Transverse colon (tissue), 4 donors: ENCODE data around the gene DNAI2. TPM values are rescaled to one million over a fixed set of nuclear protein-coding genes. Genes with fewer than 3 reads are reported as not detected.

Experiments used
- DNase-seq: peaks from one replicate; pipeline ENCODE4 v3.0.0-alpha.2; 2019
- H3K27ac ChIP-seq, 4 donors: fragments of 200-600 bp; sonication (generic); 2 replicates each; pipeline ENCODE4 v1.5.1; 2016 to 2018; ENCODE audit warnings: inconsistent platforms in 4 of 4
- H3K27me3 ChIP-seq: fragments of 200-600 bp; sonication (generic); 2 replicates; pipeline ENCODE4 v1.5.1; 2017; ENCODE audit warnings: inconsistent platforms
- H3K36me3 ChIP-seq, 4 donors: fragments of 200-600 bp; sonication (generic); 2 replicates each; pipeline ENCODE4 v1.5.1; 2017 to 2019; ENCODE audit warnings: inconsistent platforms in 4 of 4
- H3K4me1 ChIP-seq, 4 donors: fragments of 200-600 bp; sonication (generic); 2 replicates each; pipeline ENCODE4 v1.5.1; 2017 to 2020; ENCODE audit warnings: inconsistent platforms in 4 of 4
- H3K4me3 ChIP-seq, 4 donors: fragments of 200-600 bp; sonication (generic); 1 replicate in 1 of 4; 2 replicates in 3 of 4; pipeline versions ENCODE4 v1.5.1 to v1.6.1; 2017 to 2019; ENCODE audit warnings: inconsistent platforms in 4 of 4
- H3K9me3 ChIP-seq, 2 donors: fragments of 200-600 bp; sonication (generic); 2 replicates each; pipeline ENCODE4 v1.5.1; 2017 to 2019; ENCODE audit warnings: inconsistent platforms in 2 of 2
- CTCF ChIP-seq, 5 experiments: fragments of 200-600 bp in 3 of 5; fragments of 450-650 bp in 2 of 5; sonication (generic) in 3 of 5; IDR thresholded peaks; 1 replicate in 2 of 5; 2 replicates in 3 of 5; pipeline ENCODE4 v1.5.1; 2016 to 2017; ENCODE audit warnings: antibody characterized with exemption in 5 of 5, inconsistent platforms in 3 of 5, mild to moderate bottlenecking in 2 of 5, moderate library complexity in 1 of 5
- EP300 ChIP-seq: sonication (generic); formaldehyde crosslinking; IDR thresholded peaks from one replicate; pipeline ENCODE4 v1.6.1; 2017; ENCODE audit warnings: antibody characterized with exemption, low read depth
- POLR2A ChIP-seq: fragments of 450-650 bp; IDR thresholded peaks from one replicate; pipeline ENCODE4 v1.6.1; 2016; ENCODE audit warnings: antibody characterized with exemption, mild to moderate bottlenecking, moderate library complexity
- POLR2AphosphoS5 ChIP-seq, 3 donors: sonication (generic); formaldehyde crosslinking; IDR thresholded peaks; one replicate each; pipeline ENCODE4 v1.6.1; 2016; ENCODE audit warnings: antibody characterized with exemption in 3 of 3
- WGBS, 2 donors: methylation state at CpG; one replicate each; pipeline ENCODE4 v1.1.5; 2018; ENCODE audit warnings: low coverage in 1 of 2; 5-methylcytosine and 5-hydroxymethylcytosine counted together
- in situ Hi-C, 4 donors: fragments of 200-750 bp; cut with MboI; loops; one replicate each; pipeline versions ENCODE4 v1.15.0 to v1.15.1; 2017; ENCODE audit warnings: low sequenced_read_pairs in 3 of 4, low pct_ligation_motif_present in 1 of 4, low pct_unique_long_range_greater_than_20kb in 1 of 4
- intact Hi-C: fragments of 100-400 bp; cut with DNase I; formaldehyde crosslinking; loops from one replicate; pipeline ENCODE4 v1.15.1; 2023; ENCODE audit warnings: low total_unique reads
- total RNA-seq, 4 donors: library from RNA; depleted of rRNA; stranded (reverse); fragments of >200 nt; gene quantifications; one replicate each; pipeline ENCODE4 v1.1.0, GENCODE V29; 2016

The DNAI2 gene
- total RNA-seq, 4 donors from 2014 or later = not detected

GRCh38 chr17:74245871-74246270 is 28.2 kb upstream of the DNAI2 start:
- H3K4me3 ChIP-seq = no peak overlapping the region
- in situ Hi-C loops (no loop called here), intact Hi-C loops (no loop called here)
- H3K9me3 ChIP-seq = no peaks in the 10 kb centered on the region
- WGBS, 2 donors = 20 to 59% methylated on average over 1 to 5 of the region's 5 CpGs
- TF ChIP-seq EP300 (no peak), POLR2AphosphoS5 (IDR thresholded peaks at IDR 0.05) (no peak), POLR2A (no peak), CTCF (IDR thresholded peaks at IDR 0.05) (no peak)
- no peaks in the 10 kb centered on the region for H3K4me1 ChIP-seq
- H3K36me3 ChIP-seq = no peaks in the 10 kb centered on the region
- DNase-seq = no peak
- no peaks in the 10 kb centered on the region for H3K27me3 ChIP-seq
- peak overlapping the region in 1 of 4 donors; percentile 0 for H3K27ac ChIP-seq

- no peak for DNase-seq
- WGBS, 2 donors = 60 to 64% methylated on average over 1 to 16 of the region's 17 CpGs
- no peak overlapping the region for H3K27ac ChIP-seq
- in situ Hi-C loops = no loop called here
- H3K36me3 ChIP-seq = no peaks in the 10 kb centered on the region
- no peaks in the 10 kb centered on the region for H3K27me3 ChIP-seq
- no peak for TF ChIP-seq POLR2A
- no peak for TF ChIP-seq EP300
- TF ChIP-seq POLR2AphosphoS5 (IDR thresholded peaks at IDR 0.05) = no peak
- no peak for TF ChIP-seq CTCF (IDR thresholded peaks at IDR 0.05)
- H3K9me3 ChIP-seq = no peaks in the 10 kb centered on the region
- intact Hi-C loops = no loop called here
- no peaks in the 10 kb centered on the region for H3K4me1 ChIP-seq
- H3K4me3 ChIP-seq = no peak overlapping the region
These were observed 24.3 kb upstream of the DNAI2 start for GRCh38 chr17:74249590-74250270.

GRCh38 chr17:74250324-74250995 is 23.6 kb upstream of the DNAI2 start:
- 69% methylated on average over 12 of the region's 12 CpGs; no CpG with 5 or more reads in 1 of the 2 donors for WGBS, 2 donors

More at GRCh38 chr17:74250324-74250995, 23.6 kb upstream of the DNAI2 start:
- Histone ChIP-seq H3K27me3 (no peaks in the 10 kb centered on the region), H3K36me3 (no peaks in the 10 kb centered on the region), H3K27ac (no peak overlapping the region), H3K9me3 (no peaks in the 10 kb centered on the region), H3K4me3 (no peak overlapping the region), H3K4me1 (no peaks in the 10 kb centered on the region)
- DNase-seq = no peak
- in situ Hi-C loops (no loop called here), intact Hi-C loops (no loop called here)
- TF ChIP-seq CTCF (IDR thresholded peaks at IDR 0.05) = no peak
- no peak for TF ChIP-seq POLR2AphosphoS5 (IDR thresholded peaks at IDR 0.05)
- TF ChIP-seq POLR2A = no peak
- TF ChIP-seq EP300 = no peak
